ENCODE results near the gene MTG1. TPM values are rescaled to one million over a fixed set of nuclear protein-coding genes. Genes with fewer than 3 reads are reported as not detected.

MTG1 gene
- total and polyA plus RNA-seq, 8 donors, result 17.2 to 62.9 (median 23.1) TPM

- ATAC-seq (no peak), DNase-seq (peak in 2 of 6 donors; percentile 5 to 45), FAIRE-seq (no peak)
- Histone ChIP-seq H3K4me3 (no peak overlapping the region), H3K9me3 (no peaks in the 10 kb centered on the region), H3K4me1 (no peaks in the 10 kb centered on the region), H3K36me3 (no peaks in the 10 kb centered on the region), H3K27ac (no peak overlapping the region), H3K27me3 (no peaks in the 10 kb centered on the region)
- TF ChIP-seq CTCF (IDR thresholded peaks at IDR 0.05), result no peak
- WGBS, 2 donors, result 65 to 69% methylated on average over 79 to 81 of the region's 81 CpGs
- intact Hi-C loops (cut with DNase I), result no loop called here
These were observed 65.7 kb downstream of the MTG1 start for GRCh38 chr10:133459454-133460207.

DNA sequence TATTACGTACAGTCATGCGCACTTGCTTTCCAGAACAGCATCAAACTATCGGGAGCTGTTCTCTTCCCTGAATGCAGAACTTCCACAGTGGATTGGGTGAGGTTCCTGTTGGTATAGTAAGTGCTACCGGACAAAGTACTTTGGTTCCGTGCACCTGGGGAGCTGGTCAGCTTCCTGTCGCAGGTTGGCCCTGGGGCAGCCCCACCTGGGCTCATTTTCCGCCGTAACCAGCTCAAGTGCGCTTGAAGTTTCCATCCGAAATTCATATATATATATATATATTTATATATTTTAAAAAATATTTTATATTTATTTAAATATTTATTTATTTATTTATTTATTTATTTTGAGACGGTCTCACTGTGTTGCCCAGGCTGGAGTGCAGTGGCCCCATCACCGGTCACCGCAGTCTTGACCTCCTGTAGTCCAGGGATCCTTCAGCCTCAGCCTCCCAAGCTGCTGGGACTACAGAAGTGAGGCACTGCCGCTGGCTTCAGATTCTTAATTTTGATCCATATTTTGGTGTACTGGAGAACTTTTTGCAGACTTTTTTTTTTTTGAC, 66.3 kb downstream of the MTG1 start:
- Histone ChIP-seq H3K27me3 (no peaks in the 10 kb centered on the region), H3K36me3 (no peaks in the 10 kb centered on the region), H3K9me3 (no peaks in the 10 kb centered on the region), H3K4me3 (no peak overlapping the region), H3K27ac (no peak overlapping the region), H3K4me1 (no peaks in the 10 kb centered on the region)
- no peak for ATAC-seq
- no peak for TF ChIP-seq CTCF (IDR thresholded peaks at IDR 0.05)
- intact Hi-C loops (cut with DNase I), result no loop called here
- DNase-seq, result no peak
- WGBS, 2 donors, result 92 to 96% methylated on average over 14 of the region's 14 CpGs
- no peak for FAIRE-seq

- 89 to 90% methylated on average over 7 of the region's 7 CpGs for WGBS, 2 donors
- Histone ChIP-seq H3K27me3 (no peaks in the 10 kb centered on the region), H3K4me1 (no peaks in the 10 kb centered on the region), H3K9me3 (no peaks in the 10 kb centered on the region), H3K4me3 (no peak overlapping the region), H3K36me3 (no peaks in the 10 kb centered on the region), H3K27ac (no peak overlapping the region)
- intact Hi-C loops (cut with DNase I), result no loop called here
- no peak for DNase-seq
- no peak for FAIRE-seq
- TF ChIP-seq CTCF (IDR thresholded peaks at IDR 0.05), result no peak
- ATAC-seq, result no peak
These were observed 67.1 kb downstream of the MTG1 start for GRCh38 chr10:133461027-133461426.

DNA sequence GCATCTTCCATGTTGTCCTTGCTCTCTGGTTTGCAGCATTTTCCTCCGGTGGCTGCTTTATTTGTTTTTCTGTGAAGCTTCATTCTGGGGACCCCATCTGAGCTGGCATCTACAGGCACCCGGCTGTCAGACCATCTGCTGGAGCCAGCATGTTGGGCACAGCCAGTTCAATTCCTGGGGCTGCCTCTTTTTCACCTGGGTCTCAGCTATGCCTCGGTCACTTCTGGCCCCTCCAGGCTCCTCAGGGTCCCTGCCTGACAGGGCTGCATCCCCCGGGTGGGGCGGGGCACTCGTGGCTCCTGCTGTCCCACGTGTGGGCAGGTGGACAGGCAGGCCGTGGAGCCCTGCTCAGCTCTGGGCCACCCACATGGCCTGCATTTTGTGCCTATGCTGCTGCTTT, 67.9 kb downstream of the MTG1 start:
- ATAC-seq, result no peak
- H3K27ac ChIP-seq, result no peak overlapping the region
- no peak overlapping the region for H3K4me3 ChIP-seq
- H3K4me1 ChIP-seq, result no peaks in the 10 kb centered on the region
- no peaks in the 10 kb centered on the region for H3K27me3 ChIP-seq
- WGBS, 2 donors, result 79% methylated on average over 8 of the region's 8 CpGs
- H3K36me3 ChIP-seq, result no peaks in the 10 kb centered on the region
- intact Hi-C loops (cut with DNase I), result no loop called here
- H3K9me3 ChIP-seq, result no peaks in the 10 kb centered on the region
- FAIRE-seq, result no peak
- peak in 2 of 6 donors; percentile 6 to 49 for DNase-seq
- TF ChIP-seq CTCF (IDR thresholded peaks at IDR 0.05), result no peak

Data from pancreas (tissue), 10 donors.